Effector memory CD8-positive, alpha-beta T cell (primary cell): ENCODE data around the gene FGF14.

Experiments
- ATAC-seq: fragments of 150-1000 bp; cut with Tn5 transposase; replicated peaks from 2 replicates; pipeline ENCODE4 v1.10.0; 2021; ENCODE audit warnings: mild to moderate bottlenecking, moderate library complexity
- DNase-seq, 3 experiments: peaks; one replicate each; pipeline ENCODE4 v3.0.0; 2021
- H3K27ac Mint-ChIP-seq, 2 donors: one replicate each; pipeline ENCODE4 v1.8.0; 2022; ENCODE audit warnings: mild to moderate bottlenecking in 2 of 2, mixed read lengths in 2 of 2, moderate library complexity in 2 of 2
- H3K27me3 Mint-ChIP-seq, 2 donors: one replicate each; pipeline ENCODE4 v1.8.0; 2022; ENCODE audit warnings: mixed read lengths in 2 of 2
- H3K36me3 Mint-ChIP-seq: one replicate; pipeline ENCODE4 v1.8.0; 2022; ENCODE audit warnings: mild to moderate bottlenecking, moderate library complexity, mixed read lengths; ENCODE audit not compliant: insufficient read depth
- H3K4me1 Mint-ChIP-seq, 2 donors: one replicate each; pipeline ENCODE4 v1.8.0; 2022; ENCODE audit warnings: low read depth in 2 of 2, mixed read lengths in 2 of 2
- H3K4me3 Mint-ChIP-seq, 2 donors: one replicate each; pipeline ENCODE4 v1.8.0; 2022; ENCODE audit warnings: mild to moderate bottlenecking in 2 of 2, mixed read lengths in 2 of 2, moderate library complexity in 2 of 2
- H3K9me3 Mint-ChIP-seq, 2 donors: one replicate each; pipeline ENCODE4 v1.8.0; 2022; ENCODE audit warnings: mixed read lengths in 2 of 2

The FGF14 gene

GRCh38 chr13:102291587-102292218, 110.1 kb downstream of the FGF14 start:
- no peak overlapping the region for H3K4me3 Mint-ChIP-seq
- DNase-seq (no peak), ATAC-seq (no peak)
- H3K36me3 Mint-ChIP-seq: no peaks in the 10 kb centered on the region
- H3K27me3 Mint-ChIP-seq: no peaks in the 10 kb centered on the region
- no peaks in the 10 kb centered on the region for H3K4me1 Mint-ChIP-seq
- H3K27ac Mint-ChIP-seq: no peak overlapping the region
- H3K9me3 Mint-ChIP-seq: no peaks in the 10 kb centered on the region

DNA sequence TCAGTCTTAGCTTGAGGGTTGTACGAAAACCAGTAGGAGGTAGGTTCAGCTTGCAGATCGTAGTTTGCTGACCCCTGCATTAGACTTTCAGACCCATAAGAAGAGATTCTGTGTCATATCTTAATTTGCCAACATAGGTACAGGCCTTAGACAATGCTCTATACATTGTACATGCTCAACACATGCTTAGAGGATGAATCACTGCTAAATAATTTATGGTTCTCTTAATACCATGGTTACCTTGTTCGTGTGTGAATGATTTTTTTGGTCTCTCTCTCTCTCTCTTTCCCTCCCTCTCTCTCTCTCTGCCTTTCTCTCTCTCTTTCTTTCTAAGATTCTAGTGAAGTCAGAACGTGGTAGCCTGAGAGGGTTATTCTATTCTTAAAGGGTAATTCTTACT, 112.2 kb downstream of the FGF14 start:
- no peaks in the 10 kb centered on the region for H3K9me3 Mint-ChIP-seq
- no peak overlapping the region for H3K27ac Mint-ChIP-seq
- H3K27me3 Mint-ChIP-seq: no peaks in the 10 kb centered on the region
- no peaks in the 10 kb centered on the region for H3K4me1 Mint-ChIP-seq
- H3K36me3 Mint-ChIP-seq: no peaks in the 10 kb centered on the region
- ATAC-seq: no peak
- no peak overlapping the region for H3K4me3 Mint-ChIP-seq
- DNase-seq: no peak

DNA sequence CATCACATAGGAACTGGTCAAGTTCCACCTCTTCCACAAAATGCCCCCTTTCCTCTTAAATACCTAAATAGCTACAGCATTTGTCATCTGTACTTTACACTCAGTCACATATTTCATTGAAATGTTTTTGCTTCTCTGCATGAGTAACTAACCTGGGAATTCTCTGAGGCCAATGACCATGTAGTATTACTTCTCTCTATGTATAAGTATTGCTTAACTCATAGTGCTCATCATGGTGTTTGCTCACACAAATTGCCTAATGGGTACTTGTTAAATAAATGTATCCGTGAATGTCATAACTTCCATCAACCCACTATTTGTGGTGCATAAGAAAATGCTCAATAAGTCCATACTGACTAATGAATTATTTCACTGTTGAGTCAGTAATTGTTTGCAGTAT, 115.5 kb downstream of the FGF14 start:
- Mint-ChIP-seq H3K4me3 (no peak overlapping the region), H3K9me3 (no peaks in the 10 kb centered on the region), H3K36me3 (no peaks in the 10 kb centered on the region), H3K27ac (no peak overlapping the region), H3K4me1 (no peaks in the 10 kb centered on the region), H3K27me3 (no peaks in the 10 kb centered on the region)
- ATAC-seq (no peak), DNase-seq (no peak)

DNA sequence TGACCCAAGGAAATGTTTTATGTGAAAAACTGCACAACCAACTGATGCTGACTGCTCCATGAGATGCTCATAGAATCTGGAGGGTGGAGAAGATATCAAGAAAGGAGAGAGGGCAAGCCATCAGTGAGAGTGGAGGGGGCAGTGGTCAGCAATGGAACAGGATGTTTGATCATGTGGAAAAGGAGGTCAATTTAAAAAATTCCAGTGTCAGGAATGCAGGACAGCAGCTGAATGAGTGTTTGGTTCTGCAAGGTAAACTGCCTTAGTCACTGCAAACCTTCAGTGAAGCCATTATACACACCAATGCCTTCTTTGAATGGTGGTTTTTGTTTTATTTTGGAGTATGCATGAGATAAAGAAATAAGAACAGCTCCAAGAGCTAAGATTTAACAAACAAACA, 121.5 kb downstream of the FGF14 start:
- Mint-ChIP-seq H3K36me3 (no peaks in the 10 kb centered on the region), H3K4me1 (no peaks in the 10 kb centered on the region), H3K4me3 (no peak overlapping the region), H3K27me3 (peaks cover 0 to 12% of the 10 kb centered on the region in 2 donors), H3K9me3 (no peaks in the 10 kb centered on the region), H3K27ac (no peak overlapping the region)
- DNase-seq (no peak), ATAC-seq (no peak)

DNA sequence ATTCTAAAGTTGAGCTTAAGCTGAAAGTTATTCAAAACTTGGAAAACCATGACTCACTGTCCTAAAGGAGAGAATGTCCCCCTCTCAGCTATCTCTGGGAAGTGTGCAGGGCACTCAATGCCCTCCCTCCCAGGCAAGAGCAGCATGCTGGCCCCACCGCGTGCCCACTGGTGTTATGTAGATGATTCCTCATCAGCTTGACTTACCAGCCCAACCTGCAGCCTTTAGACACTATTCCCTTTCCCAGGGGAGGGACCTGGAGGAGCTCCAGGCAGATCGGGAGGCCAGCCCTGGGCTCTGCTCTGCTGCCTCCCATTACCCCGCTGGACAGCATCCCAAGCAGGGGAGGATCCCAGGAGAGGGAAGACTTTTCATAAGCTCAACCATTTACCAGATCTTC, 124.6 kb downstream of the FGF14 start:
- H3K4me1 Mint-ChIP-seq: no peaks in the 10 kb centered on the region
- no peak overlapping the region for H3K27ac Mint-ChIP-seq
- H3K4me3 Mint-ChIP-seq: no peak overlapping the region
- no peaks in the 10 kb centered on the region for H3K9me3 Mint-ChIP-seq
- no peak for ATAC-seq
- no peak for DNase-seq
- peaks cover 0 to 12% of the 10 kb centered on the region in 2 donors for H3K27me3 Mint-ChIP-seq
- no peaks in the 10 kb centered on the region for H3K36me3 Mint-ChIP-seq

GRCh38 chr13:102276404-102276803, 125.4 kb downstream of the FGF14 start:
- H3K36me3 Mint-ChIP-seq: no peaks in the 10 kb centered on the region
- no peaks in the 10 kb centered on the region for H3K4me1 Mint-ChIP-seq
- no peaks in the 10 kb centered on the region for H3K9me3 Mint-ChIP-seq
- no peak overlapping the region for H3K4me3 Mint-ChIP-seq
- ATAC-seq: no peak
- DNase-seq: no peak
- H3K27me3 Mint-ChIP-seq: peaks cover 0 to 12% of the 10 kb centered on the region in 2 donors
- no peak overlapping the region for H3K27ac Mint-ChIP-seq

GRCh38 chr13:102275969-102276368, 125.9 kb downstream of the FGF14 start:
- no peak overlapping the region for H3K27ac Mint-ChIP-seq
- DNase-seq: no peak
- no peaks in the 10 kb centered on the region for H3K36me3 Mint-ChIP-seq
- peaks cover 0 to 12% of the 10 kb centered on the region in 2 donors for H3K27me3 Mint-ChIP-seq
- no peak overlapping the region for H3K4me3 Mint-ChIP-seq
- H3K9me3 Mint-ChIP-seq: no peaks in the 10 kb centered on the region
- no peaks in the 10 kb centered on the region for H3K4me1 Mint-ChIP-seq
- no peak for ATAC-seq

DNA sequence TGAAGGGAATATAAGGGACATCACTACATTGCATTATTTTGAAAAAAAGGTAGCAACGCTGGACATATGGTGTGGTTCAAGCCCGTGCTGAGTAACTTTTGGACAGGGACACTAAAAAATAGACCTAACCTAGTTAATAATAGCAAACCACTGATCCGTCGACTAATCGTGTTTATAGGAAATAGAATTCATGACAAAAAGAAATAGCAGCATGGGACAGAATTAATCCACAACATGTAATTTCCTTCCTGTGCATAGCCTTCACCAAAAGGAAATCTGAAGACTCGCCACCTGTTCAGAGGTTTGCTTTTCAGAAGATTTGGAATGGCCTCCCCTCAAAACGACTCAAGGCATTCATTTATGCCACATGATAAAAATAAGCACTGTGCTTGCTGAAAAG, 128.7 kb downstream of the FGF14 start:
- Mint-ChIP-seq H3K4me1 (no peaks in the 10 kb centered on the region), H3K27me3 (peaks cover 0 to 11% of the 10 kb centered on the region in 2 donors), H3K4me3 (no peak overlapping the region), H3K36me3 (no peaks in the 10 kb centered on the region), H3K27ac (no peak overlapping the region), H3K9me3 (no peaks in the 10 kb centered on the region)
- ATAC-seq (no peak), DNase-seq (no peak)

- no peaks in the 10 kb centered on the region for H3K27me3 Mint-ChIP-seq
- H3K9me3 Mint-ChIP-seq: peaks cover 0 to 4% of the 10 kb centered on the region in 2 donors
- ATAC-seq (no peak), DNase-seq (no peak)
- no peaks in the 10 kb centered on the region for H3K4me1 Mint-ChIP-seq
- no peaks in the 10 kb centered on the region for H3K36me3 Mint-ChIP-seq
- no peak overlapping the region for H3K4me3 Mint-ChIP-seq
- no peak overlapping the region for H3K27ac Mint-ChIP-seq
These were observed 134.7 kb downstream of the FGF14 start for GRCh38 chr13:102267191-102267590.

GRCh38 chr13:102261809-102262208, 140.0 kb downstream of the FGF14 start:
- Mint-ChIP-seq H3K9me3 (peaks cover 0 to 7% of the 10 kb centered on the region in 2 donors), H3K36me3 (no peaks in the 10 kb centered on the region), H3K4me1 (no peaks in the 10 kb centered on the region), H3K4me3 (no peak overlapping the region), H3K27ac (no peak overlapping the region), H3K27me3 (peaks cover 0 to 6% of the 10 kb centered on the region in 2 donors)
- no peak for ATAC-seq
- no peak for DNase-seq

DNA sequence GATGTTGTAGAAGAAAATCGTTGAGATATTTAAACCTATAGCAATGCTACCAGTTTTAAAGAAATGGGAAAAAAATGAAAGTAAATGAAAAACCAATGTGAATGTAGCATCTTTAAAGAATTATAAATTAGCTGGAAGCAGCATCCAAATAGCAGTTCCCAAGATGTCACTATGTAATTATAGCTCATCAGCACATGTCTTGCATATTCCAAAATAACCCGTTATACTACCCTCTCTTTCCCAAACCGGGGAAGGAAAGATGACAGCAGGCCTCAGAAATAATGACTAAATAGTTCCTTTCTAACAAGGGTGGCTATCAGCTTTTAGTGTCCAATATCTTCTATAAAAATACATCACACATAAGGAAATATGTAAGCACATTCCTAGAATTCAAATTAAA, 140.5 kb downstream of the FGF14 start:
- no peaks in the 10 kb centered on the region for H3K4me1 Mint-ChIP-seq
- DNase-seq: no peak

DNA sequence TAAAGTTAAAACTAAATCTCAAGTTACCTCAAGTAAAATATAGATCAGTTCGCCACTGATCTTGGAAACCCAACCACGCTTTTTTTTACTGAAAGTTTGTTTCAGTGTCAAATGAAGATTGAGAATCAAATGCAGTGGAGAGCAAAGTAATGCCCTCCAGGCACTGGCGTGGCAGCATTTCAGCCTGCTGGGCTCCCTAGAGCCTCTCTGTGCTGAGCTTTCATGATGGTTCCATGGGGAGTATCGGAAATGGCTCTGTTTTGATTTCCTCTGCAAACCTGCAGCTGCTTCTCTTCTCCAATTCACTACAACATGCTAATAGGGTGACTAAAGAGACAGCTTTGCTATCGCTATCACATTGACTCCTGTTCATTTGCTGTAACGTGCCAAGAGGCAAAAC, 141.6 kb downstream of the FGF14 start:
- H3K27me3 Mint-ChIP-seq: peaks cover 0 to 6% of the 10 kb centered on the region in 2 donors
- H3K4me1 Mint-ChIP-seq: no peaks in the 10 kb centered on the region
- H3K27ac Mint-ChIP-seq: no peak overlapping the region
- no peaks in the 10 kb centered on the region for H3K36me3 Mint-ChIP-seq
- DNase-seq (no peak), ATAC-seq (no peak)
- no peak overlapping the region for H3K4me3 Mint-ChIP-seq
- peaks cover 0 to 6% of the 10 kb centered on the region in 2 donors for H3K9me3 Mint-ChIP-seq

More for the DNA sequence above, 140.5 kb downstream of the FGF14 start:
- Mint-ChIP-seq H3K36me3 (no peaks in the 10 kb centered on the region), H3K9me3 (peaks cover 0 to 7% of the 10 kb centered on the region in 2 donors), H3K27ac (no peak overlapping the region), H3K27me3 (peaks cover 0 to 6% of the 10 kb centered on the region in 2 donors), H3K4me3 (no peak overlapping the region)
- ATAC-seq: no peak

- Mint-ChIP-seq H3K27ac (no peak overlapping the region), H3K27me3 (peaks cover 0 to 6% of the 10 kb centered on the region in 2 donors), H3K4me3 (no peak overlapping the region), H3K9me3 (no peaks in the 10 kb centered on the region), H3K4me1 (no peaks in the 10 kb centered on the region), H3K36me3 (no peaks in the 10 kb centered on the region)
- DNase-seq (no peak), ATAC-seq (no peak)
These were observed 146.4 kb downstream of the FGF14 start for GRCh38 chr13:102255409-102255808.

DNA sequence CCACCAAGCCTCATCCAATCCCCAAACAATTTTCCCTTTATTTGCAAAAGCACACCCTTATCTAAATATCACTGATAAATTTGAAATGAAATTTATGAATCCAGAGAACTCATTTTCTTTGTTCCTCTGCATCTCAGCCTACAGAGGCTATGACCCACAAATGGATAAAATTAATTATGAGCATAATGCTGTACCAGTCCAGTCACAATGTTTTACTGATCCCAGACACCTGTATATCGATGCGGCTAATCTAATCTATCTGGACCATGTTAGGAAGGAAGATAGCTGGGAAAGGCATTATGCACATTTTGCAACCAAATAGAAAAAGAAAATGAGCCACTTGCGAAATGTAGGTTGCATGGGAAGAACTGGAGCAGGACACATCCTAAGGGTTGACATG, 150.0 kb downstream of the FGF14 start:
- H3K9me3 Mint-ChIP-seq: no peaks in the 10 kb centered on the region
- no peak overlapping the region for H3K27ac Mint-ChIP-seq
- no peak for DNase-seq
- no peaks in the 10 kb centered on the region for H3K4me1 Mint-ChIP-seq
- ATAC-seq: no peak
- H3K4me3 Mint-ChIP-seq: no peak overlapping the region
- no peaks in the 10 kb centered on the region for H3K36me3 Mint-ChIP-seq
- no peaks in the 10 kb centered on the region for H3K27me3 Mint-ChIP-seq

GRCh38 chr13:102250448-102250847, 151.4 kb downstream of the FGF14 start:
- no peaks in the 10 kb centered on the region for H3K36me3 Mint-ChIP-seq
- no peaks in the 10 kb centered on the region for H3K27me3 Mint-ChIP-seq
- DNase-seq (no peak), ATAC-seq (no peak)
- H3K9me3 Mint-ChIP-seq: no peaks in the 10 kb centered on the region
- H3K27ac Mint-ChIP-seq: no peak overlapping the region
- no peak overlapping the region for H3K4me3 Mint-ChIP-seq
- no peaks in the 10 kb centered on the region for H3K4me1 Mint-ChIP-seq
